Activated CD8-positive, alpha-beta memory T cell treated with anti-CD3 and anti-CD28 coated beads, Interleukin-2, amount 50 U/mL, for 48 hours (primary cell): ENCODE data around the gene OR6C76.

ENCODE experiments used
- DNase-seq: peaks from one replicate; pipeline ENCODE4 v3.0.0-alpha.2; 2020

Gene OR6C76

GRCh38 chr12:55470088-55470829 is 44.2 kb downstream of the OR6C76 start, which contains the start of gene OR6C70:
TSS of gene OR6C70 (minus strand) at chr12:55470138. CDS start at chr12:55470138, 0 bp downstream.
- DNase-seq: no peak

- DNase-seq: no peak
Measured at GRCh38 chr12:55472264-55472663, 46.2 kb downstream of the OR6C76 start.
